Activated T-helper 1 cell treated with anti-CD3 and anti-CD28 coated beads, Interleukin-12 subunit alpha, Interleukin-12 subunit beta, Interleukin-2, Interleukin-4 antibody, amounts not matched to agents 30 ng/mL and 10 ng/mL and 1 ng/mL, durations not matched to agents 14 hours and 24 hours and 36 hours (primary cell): ENCODE data around the gene IFIT5. TPM values are rescaled to one million over a fixed set of nuclear protein-coding genes. Genes with fewer than 3 reads are reported as not detected.
A peak's percentile ranks its signal among the peaks of the same experiment; 100 is the strongest.
"Not testable (repeated sequence)": the region's sequence is repeated elsewhere in the genome, so short reads cannot be mapped to it uniquely, and the experiment has no call there.

Experiments
- DNase-seq: peaks from one replicate; pipeline ENCODE4 v3.0.0; 2021; ENCODE audit warnings: low spot score
- H3K27ac Mint-ChIP-seq: one replicate; pipeline ENCODE4 v1.8.0; 2021; ENCODE audit warnings: mild to moderate bottlenecking, mixed read lengths
- H3K27me3 Mint-ChIP-seq: one replicate; pipeline ENCODE4 v1.8.0; 2022; ENCODE audit warnings: mild to moderate bottlenecking, moderate library complexity, mixed read lengths; ENCODE audit not compliant: insufficient read depth
- H3K36me3 Mint-ChIP-seq: one replicate; pipeline ENCODE4 v1.8.0; 2021; ENCODE audit warnings: low read depth, mixed read lengths
- H3K4me1 Mint-ChIP-seq: one replicate; pipeline ENCODE4 v1.8.0; 2021; ENCODE audit warnings: low read depth, mixed read lengths
- H3K4me3 Mint-ChIP-seq: one replicate; pipeline ENCODE4 v1.8.0; 2021; ENCODE audit warnings: mild to moderate bottlenecking, moderate library complexity, mixed read lengths
- H3K9me3 Mint-ChIP-seq: one replicate; pipeline ENCODE4 v1.8.0; 2021; ENCODE audit warnings: mixed read lengths
- intact Hi-C: fragments of 100-400 bp; cut with micrococcal nuclease; formaldehyde crosslinking; loops from one replicate; pipeline ENCODE4 v1.15.1; 2024
- total RNA-seq: library from RNA; stranded (reverse); gene quantifications from 2 replicates; pipeline ENCODE4 v1.2.3, GENCODE V29; 2022

IFIT5 gene
- total RNA-seq, 1 donor from 2014 or later = 8.7 TPM

GRCh38 chr10:89403043-89403442, 11.3 kb upstream of the IFIT5 start:
- H3K36me3 Mint-ChIP-seq = peaks cover 34% of the 10 kb centered on the region
- no peak for DNase-seq
- H3K9me3 Mint-ChIP-seq = peaks cover 5% of the 10 kb centered on the region
- intact Hi-C loops = no loop called here
- no peak overlapping the region for H3K4me3 Mint-ChIP-seq
- H3K4me1 Mint-ChIP-seq = peaks cover 10% of the 10 kb centered on the region
- no peak overlapping the region for H3K27ac Mint-ChIP-seq
- no peaks in the 10 kb centered on the region for H3K27me3 Mint-ChIP-seq

DNA sequence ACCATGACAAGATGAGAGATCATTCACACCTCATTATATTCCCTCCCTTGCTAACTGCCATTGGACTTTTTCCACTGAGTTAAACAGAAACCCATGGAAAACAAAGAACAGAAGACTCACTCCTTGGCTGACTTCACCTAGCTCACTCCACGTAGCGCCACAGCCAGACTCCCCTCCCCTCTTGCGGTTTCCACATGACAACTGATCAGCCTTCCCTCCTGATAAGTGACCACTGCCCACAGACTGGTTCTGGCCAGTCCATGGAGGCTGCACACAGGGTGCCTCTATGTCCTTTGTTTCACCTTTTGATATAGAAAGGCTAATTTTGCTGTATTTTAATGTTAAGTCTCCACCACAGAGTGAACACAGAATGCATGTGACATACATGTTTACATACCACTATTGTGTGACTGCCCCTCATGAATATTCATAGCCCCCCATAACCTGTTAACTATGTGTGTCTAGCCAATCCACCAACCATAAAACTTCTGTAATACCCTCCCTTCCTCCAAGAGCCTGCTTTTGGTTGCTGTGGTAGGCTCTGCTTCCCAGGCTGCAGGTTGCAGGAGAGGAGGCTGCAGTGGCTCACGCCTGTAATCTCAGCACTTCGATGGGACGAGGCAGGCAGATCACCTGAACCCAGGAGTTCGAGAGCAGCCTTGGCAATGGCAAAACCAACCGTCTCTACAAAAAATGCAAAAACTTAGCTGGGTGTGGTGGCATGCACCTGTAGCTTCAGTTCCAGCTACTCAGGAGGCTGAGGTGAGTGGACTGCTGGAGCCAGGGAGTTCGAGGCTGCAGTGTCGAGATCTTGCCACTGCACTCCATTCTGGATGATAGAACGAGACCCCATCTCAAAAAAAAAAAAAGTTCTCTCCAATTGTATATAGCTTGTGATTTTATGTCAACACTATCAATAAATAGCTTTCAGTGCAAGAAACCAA, 10.0 kb upstream of the IFIT5 start:
- DNase-seq = no peak
- H3K4me3 Mint-ChIP-seq = no peak overlapping the region
- H3K27me3 Mint-ChIP-seq = no peaks in the 10 kb centered on the region
- H3K9me3 Mint-ChIP-seq = peaks cover 5% of the 10 kb centered on the region
- H3K4me1 Mint-ChIP-seq = no peaks in the 10 kb centered on the region
- no peak overlapping the region for H3K27ac Mint-ChIP-seq
- peaks cover 34% of the 10 kb centered on the region for H3K36me3 Mint-ChIP-seq
- intact Hi-C loops = no loop called here

DNA sequence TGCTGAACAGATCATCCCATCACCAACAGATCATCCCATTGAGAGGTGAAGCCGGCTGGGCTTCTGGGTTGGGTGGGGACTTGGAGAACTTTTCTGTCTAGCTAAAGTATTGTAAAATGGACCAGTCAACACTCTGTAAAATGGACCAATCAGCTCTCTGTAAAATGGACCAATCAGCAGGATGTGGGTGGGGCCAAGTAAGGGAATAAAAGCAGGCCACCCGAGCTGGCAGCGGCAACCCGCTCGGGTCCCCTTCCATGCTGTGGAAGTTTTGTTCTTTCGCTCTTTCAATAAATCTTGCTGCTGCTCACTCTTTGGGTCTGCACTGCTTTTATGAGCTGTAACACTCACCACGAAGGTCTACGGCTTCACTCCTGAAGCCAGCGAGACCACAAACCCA, 8.2 kb upstream of the IFIT5 start:
- H3K4me3 Mint-ChIP-seq, intact Hi-C loops, H3K27me3 Mint-ChIP-seq, H3K27ac Mint-ChIP-seq, DNase-seq, H3K9me3 Mint-ChIP-seq, H3K4me1 Mint-ChIP-seq: not testable (repeated sequence)
- peaks cover 35% of the 10 kb centered on the region for H3K36me3 Mint-ChIP-seq

DNA sequence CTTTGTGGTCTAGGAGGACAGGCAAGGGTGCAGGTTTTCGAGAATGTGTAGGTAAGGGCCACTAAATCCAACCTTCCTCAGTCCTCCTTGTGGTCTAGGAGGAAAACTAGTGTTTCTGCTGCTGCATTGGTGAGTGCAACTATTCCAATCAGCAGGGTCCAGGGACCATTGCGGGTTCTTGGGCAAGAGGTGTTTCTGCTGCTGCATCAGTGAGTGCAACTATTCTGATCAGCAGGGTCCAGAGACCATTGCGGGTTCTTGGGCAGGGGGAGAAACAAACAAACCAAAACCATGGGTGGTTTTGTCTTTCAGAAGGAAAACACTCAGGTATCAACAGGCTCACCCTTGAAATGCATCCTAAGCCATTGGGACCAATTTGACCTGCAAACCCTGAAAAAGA, 6.6 kb upstream of the IFIT5 start:
- Mint-ChIP-seq H3K9me3 (peaks cover 16% of the 10 kb centered on the region), H3K4me1 (peaks cover 24% of the 10 kb centered on the region), H3K36me3 (peaks cover 32% of the 10 kb centered on the region)
- H3K27me3 Mint-ChIP-seq, H3K4me3 Mint-ChIP-seq, intact Hi-C loops, DNase-seq, H3K27ac Mint-ChIP-seq: not testable (repeated sequence)

GRCh38 chr10:89409282-89409681, 5.1 kb upstream of the IFIT5 start:
- H3K27me3 Mint-ChIP-seq, H3K27ac Mint-ChIP-seq, intact Hi-C loops, H3K4me3 Mint-ChIP-seq, DNase-seq: not testable (repeated sequence)
- peaks cover 36% of the 10 kb centered on the region for H3K4me1 Mint-ChIP-seq
- peaks cover 16% of the 10 kb centered on the region for H3K9me3 Mint-ChIP-seq
- H3K36me3 Mint-ChIP-seq = peaks cover 24% of the 10 kb centered on the region

DNA sequence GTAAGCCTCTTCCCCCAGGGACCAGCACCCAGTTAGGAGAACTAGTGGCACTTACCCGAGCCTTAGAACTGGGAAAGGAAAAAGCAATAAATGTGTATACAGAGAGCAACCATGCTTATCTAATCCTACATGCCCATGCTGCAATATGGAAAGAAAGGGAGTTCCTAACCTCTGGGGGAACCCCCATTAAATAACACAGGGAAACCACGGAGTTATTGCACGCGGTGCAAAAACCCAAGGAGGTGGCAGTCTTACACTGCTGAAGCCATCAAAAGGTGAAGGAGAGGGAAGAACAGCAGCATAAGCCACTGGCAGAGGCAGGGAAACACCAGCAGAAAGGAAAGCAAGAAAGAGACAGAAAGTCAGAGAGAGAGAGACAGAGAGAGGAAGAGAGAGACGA, 3.8 kb upstream of the IFIT5 start:
- intact Hi-C loops = loop anchor here (5.0 to 10.0 kb wide), 3 partner anchors 418 to 586 kb away; partner anchors contain the start of genes FAS and STAMBPL1
- not testable (repeated sequence) for H3K27me3 Mint-ChIP-seq, DNase-seq, H3K4me3 Mint-ChIP-seq
- Mint-ChIP-seq H3K9me3 (peaks cover 16% of the 10 kb centered on the region), H3K36me3 (peaks cover 25% of the 10 kb centered on the region), H3K27ac (peak overlapping the region; percentile 5), H3K4me1 (peaks cover 41% of the 10 kb centered on the region)

- not testable (repeated sequence) for H3K27ac Mint-ChIP-seq, DNase-seq, H3K27me3 Mint-ChIP-seq, H3K4me3 Mint-ChIP-seq
- intact Hi-C loops = loop anchor here (5.0 to 10.0 kb wide), 3 partner anchors 419 to 586 kb away; partner anchors contain the start of genes FAS and STAMBPL1
- Mint-ChIP-seq H3K36me3 (peaks cover 24% of the 10 kb centered on the region), H3K4me1 (peaks cover 47% of the 10 kb centered on the region), H3K9me3 (peaks cover 11% of the 10 kb centered on the region)
These were observed 3.2 kb upstream of the IFIT5 start for GRCh38 chr10:89411135-89411534.

- H3K4me1 Mint-ChIP-seq = peaks cover 59% of the 10 kb centered on the region
- peaks cover 29% of the 10 kb centered on the region for H3K36me3 Mint-ChIP-seq
- peaks cover 11% of the 10 kb centered on the region for H3K9me3 Mint-ChIP-seq
- intact Hi-C loops = loop anchor here (5.0 to 10.0 kb wide), 3 partner anchors 420 to 587 kb away; partner anchors contain the start of genes FAS and STAMBPL1
- H3K4me3 Mint-ChIP-seq = peak overlapping the region; percentile 50
- not testable (repeated sequence) for DNase-seq, H3K27me3 Mint-ChIP-seq, H3K27ac Mint-ChIP-seq
These were observed 2.1 kb upstream of the IFIT5 start for GRCh38 chr10:89412276-89412675.

- peaks cover 70% of the 10 kb centered on the region for H3K4me1 Mint-ChIP-seq
- no peak for DNase-seq
These were observed 913 bp upstream of the IFIT5 start for GRCh38 chr10:89413398-89413912.

GRCh38 chr10:89414879-89415821, 782 bp downstream of the IFIT5 start:
- peaks cover 11% of the 10 kb centered on the region for H3K9me3 Mint-ChIP-seq
- peak; percentile 27 for DNase-seq
- no peaks in the 10 kb centered on the region for H3K27me3 Mint-ChIP-seq
- H3K4me3 Mint-ChIP-seq = peak overlapping the region; percentile 92
- peaks cover 76% of the 10 kb centered on the region for H3K4me1 Mint-ChIP-seq
- H3K27ac Mint-ChIP-seq = peak overlapping the region; percentile 97
- peaks cover 38% of the 10 kb centered on the region for H3K36me3 Mint-ChIP-seq
- intact Hi-C loops = loop anchor here (1.0 to 10.0 kb wide), 8 partner anchors 11 to 590 kb away; partner anchors contain the start of genes FAS, IFIT1, KIF20B and PANK1

More at GRCh38 chr10:89413398-89413912, 913 bp upstream of the IFIT5 start:
- Mint-ChIP-seq H3K9me3 (peaks cover 11% of the 10 kb centered on the region), H3K4me3 (peak overlapping the region; percentile 92), H3K36me3 (peaks cover 37% of the 10 kb centered on the region), H3K27me3 (no peaks in the 10 kb centered on the region), H3K27ac (peak overlapping the region; percentile 95)
- intact Hi-C loops = loop anchor here (5.0 to 10.0 kb wide), 3 partner anchors 421 to 589 kb away; partner anchors contain the start of genes FAS and STAMBPL1

DNA sequence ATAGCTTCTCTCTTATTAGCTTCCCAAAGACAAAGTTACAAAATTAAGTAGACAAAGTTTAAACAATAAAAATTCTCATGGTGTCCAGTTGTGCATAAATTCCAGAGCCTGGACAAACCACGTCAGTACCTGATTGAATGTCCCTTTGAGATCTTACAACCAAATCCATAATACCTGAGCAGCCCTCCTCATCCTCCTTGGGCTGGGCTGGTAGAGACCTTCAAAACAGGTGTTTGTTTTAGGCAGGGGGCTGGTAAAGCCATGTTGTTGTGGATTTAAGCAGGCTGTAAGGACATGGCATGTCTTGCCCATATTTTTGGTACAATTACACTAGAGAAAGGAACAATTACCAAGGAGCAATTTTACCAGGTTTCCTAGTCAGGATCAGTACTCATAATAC, 2.1 kb downstream of the IFIT5 start:
- peaks cover 66% of the 10 kb centered on the region for H3K4me1 Mint-ChIP-seq
- intact Hi-C loops = loop anchor here (10.0 kb wide), 2 partner anchors 532 to 592 kb away; partner anchors contain the start of gene STAMBPL1
- H3K27me3 Mint-ChIP-seq = no peaks in the 10 kb centered on the region
- H3K27ac Mint-ChIP-seq = no peak overlapping the region
- DNase-seq = no peak
- peaks cover 46% of the 10 kb centered on the region for H3K36me3 Mint-ChIP-seq
- peaks cover 11% of the 10 kb centered on the region for H3K9me3 Mint-ChIP-seq
- peak overlapping the region; percentile 92 for H3K4me3 Mint-ChIP-seq

DNA sequence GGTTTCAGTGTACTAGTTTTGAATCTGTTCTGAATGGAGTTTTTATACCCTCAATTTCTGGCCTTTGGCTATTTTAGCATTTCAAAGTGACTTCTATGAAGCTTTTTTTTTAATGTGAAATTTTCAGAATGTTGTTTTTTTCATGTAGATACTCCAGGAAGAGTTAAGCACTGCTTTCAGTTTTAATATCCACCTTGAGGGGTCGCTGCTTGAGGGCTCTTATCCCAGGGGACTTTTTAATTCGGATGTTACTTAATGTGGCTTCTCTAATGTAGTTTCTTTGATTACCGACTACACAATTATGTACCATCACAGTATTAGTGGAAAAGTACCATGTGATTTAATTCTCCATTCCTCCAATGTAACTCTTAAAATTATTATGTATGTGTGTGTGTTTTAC, 5.2 kb downstream of the IFIT5 start:
- Mint-ChIP-seq H3K27me3 (no peaks in the 10 kb centered on the region), H3K36me3 (peaks cover 45% of the 10 kb centered on the region), H3K27ac (no peak overlapping the region), H3K4me3 (no peak overlapping the region), H3K4me1 (peaks cover 39% of the 10 kb centered on the region), H3K9me3 (no peaks in the 10 kb centered on the region)
- DNase-seq = no peak
- intact Hi-C loops = loop anchor here (10.0 kb wide), 2 partner anchors 535 to 595 kb away; partner anchors contain the start of gene STAMBPL1
